ENCODE measurements around the gene SLC16A3. TPM values are rescaled to one million over a fixed set of nuclear protein-coding genes. Genes with fewer than 3 reads are reported as not detected.

Gene SLC16A3
- total RNA-seq, 1 experiment from 2014 or later, result 198 TPM

- no peak overlapping the region for H2AFZ ChIP-seq
- no peaks in the 10 kb centered on the region for H3K9me3 ChIP-seq (ENCODE audit: insufficient read depth, low read depth)
- no peak for DNase-seq
- no peak overlapping the region for H3K4me2 ChIP-seq
- TF ChIP-seq EZH2 (IDR thresholded peaks at IDR 0.05; ENCODE audit: low read depth) (no peak), CTCF (conservative IDR thresholded peaks at IDR 0.05) (no peak)
- no peaks in the 10 kb centered on the region for H3F3A ChIP-seq (ENCODE audit: insufficient read depth, low read depth)
- H3K9me2 ChIP-seq (ENCODE audit: insufficient read depth), result no peaks in the 10 kb centered on the region
- H3K79me2 ChIP-seq (ENCODE audit: low read depth), result no peaks in the 10 kb centered on the region
- no peak overlapping the region for H3K4me3 ChIP-seq
- no TSS peak for BruUV-seq (replicated peaks)
- intact Hi-C loops (cut with micrococcal nuclease; ENCODE audit: unreplicated experiment), result no loop called here
- H3K27me3 ChIP-seq (ENCODE audit: insufficient read depth, low read depth), result no peaks in the 10 kb centered on the region
- CTCF ChIA-PET, result no interaction called here
- no peak overlapping the region for H3K27ac ChIP-seq
- H3K36me3 ChIP-seq (ENCODE audit: low read depth), result no peaks in the 10 kb centered on the region
- H4K20me1 ChIP-seq (ENCODE audit: insufficient read depth), result no peaks in the 10 kb centered on the region
- H3K4me1 ChIP-seq (replicated peaks; ENCODE audit: insufficient read depth), result no peaks in the 10 kb centered on the region
- POLR2A ChIA-PET (ENCODE audit: unreplicated experiment), result no interaction called here
These were observed 47.9 kb upstream of the SLC16A3 start for GRCh38 chr17:82180776-82181528.

GRCh38 chr17:82184761-82185160, 44.1 kb upstream of the SLC16A3 start:
- BruUV-seq (replicated peaks), result no TSS peak
- H3K4me3 ChIP-seq, result no peak overlapping the region
- no peaks in the 10 kb centered on the region for H3K79me2 ChIP-seq (ENCODE audit: low read depth)
- CTCF ChIA-PET, result no interaction called here
- POLR2A ChIA-PET (ENCODE audit: unreplicated experiment), result no interaction called here
- H4K20me1 ChIP-seq (ENCODE audit: insufficient read depth), result no peaks in the 10 kb centered on the region
- no peak for TF ChIP-seq CTCF (conservative IDR thresholded peaks at IDR 0.05)
- no peak for TF ChIP-seq EZH2 (IDR thresholded peaks at IDR 0.05; ENCODE audit: low read depth)
- no peak overlapping the region for H3K27ac ChIP-seq
- no peaks in the 10 kb centered on the region for H3F3A ChIP-seq (ENCODE audit: insufficient read depth, low read depth)
- H3K36me3 ChIP-seq (ENCODE audit: low read depth), result no peaks in the 10 kb centered on the region
- H3K4me1 ChIP-seq (replicated peaks; ENCODE audit: insufficient read depth), result no peaks in the 10 kb centered on the region
- no peaks in the 10 kb centered on the region for H3K27me3 ChIP-seq (ENCODE audit: insufficient read depth, low read depth)
- no peaks in the 10 kb centered on the region for H3K9me2 ChIP-seq (ENCODE audit: insufficient read depth)
- H3K4me2 ChIP-seq, result no peak overlapping the region
- intact Hi-C loops (cut with micrococcal nuclease; ENCODE audit: unreplicated experiment), result no loop called here
- H2AFZ ChIP-seq, result no peak overlapping the region
- no peak for DNase-seq
- no peaks in the 10 kb centered on the region for H3K9me3 ChIP-seq (ENCODE audit: insufficient read depth, low read depth)

GRCh38 chr17:82186221-82186620, 42.6 kb upstream of the SLC16A3 start:
- TF ChIP-seq CTCF (conservative IDR thresholded peaks at IDR 0.05), result no peak
- no peak for TF ChIP-seq EZH2 (IDR thresholded peaks at IDR 0.05; ENCODE audit: low read depth)
- Histone ChIP-seq H3F3A (ENCODE audit: insufficient read depth, low read depth) (no peaks in the 10 kb centered on the region), H3K4me1 (replicated peaks; ENCODE audit: insufficient read depth) (no peaks in the 10 kb centered on the region), H2AFZ (no peak overlapping the region), H3K27ac (no peak overlapping the region), H3K4me3 (no peak overlapping the region), H3K4me2 (no peak overlapping the region), H3K36me3 (ENCODE audit: low read depth) (no peaks in the 10 kb centered on the region), H3K27me3 (ENCODE audit: insufficient read depth, low read depth) (no peaks in the 10 kb centered on the region), H4K20me1 (ENCODE audit: insufficient read depth) (no peaks in the 10 kb centered on the region), H3K79me2 (ENCODE audit: low read depth) (no peaks in the 10 kb centered on the region), H3K9me2 (ENCODE audit: insufficient read depth) (no peaks in the 10 kb centered on the region), H3K9me3 (ENCODE audit: insufficient read depth, low read depth) (no peaks in the 10 kb centered on the region)
- DNase-seq, result no peak
- POLR2A ChIA-PET (ENCODE audit: unreplicated experiment), result interaction anchor here (0.6 kb wide), 1 partner anchor 543 kb away, joined by 4 read pairs; no protein-coding TSS in a partner anchor
- no TSS peak for BruUV-seq (replicated peaks)
- CTCF ChIA-PET, result no interaction called here
- intact Hi-C loops (cut with micrococcal nuclease; ENCODE audit: unreplicated experiment), result no loop called here

Data from PC-9 (cell line).